OCI-LY3 (cell line): ENCODE data around the gene MAP2K1.

Experiments used
- CTCF ChIP-seq: fragments of 200-600, 300-600 bp; sonication (generic); IDR thresholded peaks from 2 replicates; pipeline ENCODE4 v1.5.1; 2014; ENCODE audit warnings: antibody characterized with exemption, low read length, low read depth
- EZH2phosphoT487 ChIP-seq: fragments of 200-600 bp; shearing (Covaris generic); IDR thresholded peaks from 2 replicates; pipeline ENCODE4 v1.6.1; 2018; ENCODE audit warnings: antibody characterized with exemption, mixed run types, low read depth

- TF ChIP-seq CTCF (no peak), EZH2phosphoT487 (no peak)
Measured at GRCh38 chr15:66486887-66487286, 100.2 kb downstream of the MAP2K1 start.
